SK-N-SH treated with all-trans-retinoic acid at 6 μM for 48 hours (cell line): ENCODE measurements around the gene MOCS1.

ENCODE experiments used
- SNAI2 ChIP-seq: fragments of 250-450 bp; sonication (Bioruptor Pico); IDR thresholded peaks from 2 replicates; pipeline ENCODE4 v1.5.0; 2020; ENCODE audit warnings: mild to moderate bottlenecking, moderate library complexity
- TOX ChIP-seq: fragments of 250-450 bp; sonication (Bioruptor Pico); IDR thresholded peaks from 2 replicates; pipeline ENCODE4 v1.8.0; 2021; ENCODE audit warnings: mild to moderate bottlenecking, moderate library complexity, borderline replicate concordance
- ZFP3 ChIP-seq: fragments of 250-450 bp; sonication (Bioruptor Pico); IDR thresholded peaks from 2 replicates; pipeline ENCODE4 v1.5.0; 2020; ENCODE audit warnings: mild to moderate bottlenecking, moderate library complexity
- ZFP30 ChIP-seq: fragments of 450-650 bp; formaldehyde crosslinking; IDR thresholded peaks from 2 replicates; pipeline ENCODE4 v1.5.0; 2022; ENCODE audit warnings: mild to moderate bottlenecking, moderate library complexity
- TF ChIP-seq, protein P1 (sequence below): fragments of 250-450 bp; sonication (Bioruptor Pico); IDR thresholded peaks from 2 replicates; pipeline ENCODE4 v1.8.0; 2020; ENCODE audit warnings: mild to moderate bottlenecking, moderate library complexity, borderline replicate concordance

DNA sequence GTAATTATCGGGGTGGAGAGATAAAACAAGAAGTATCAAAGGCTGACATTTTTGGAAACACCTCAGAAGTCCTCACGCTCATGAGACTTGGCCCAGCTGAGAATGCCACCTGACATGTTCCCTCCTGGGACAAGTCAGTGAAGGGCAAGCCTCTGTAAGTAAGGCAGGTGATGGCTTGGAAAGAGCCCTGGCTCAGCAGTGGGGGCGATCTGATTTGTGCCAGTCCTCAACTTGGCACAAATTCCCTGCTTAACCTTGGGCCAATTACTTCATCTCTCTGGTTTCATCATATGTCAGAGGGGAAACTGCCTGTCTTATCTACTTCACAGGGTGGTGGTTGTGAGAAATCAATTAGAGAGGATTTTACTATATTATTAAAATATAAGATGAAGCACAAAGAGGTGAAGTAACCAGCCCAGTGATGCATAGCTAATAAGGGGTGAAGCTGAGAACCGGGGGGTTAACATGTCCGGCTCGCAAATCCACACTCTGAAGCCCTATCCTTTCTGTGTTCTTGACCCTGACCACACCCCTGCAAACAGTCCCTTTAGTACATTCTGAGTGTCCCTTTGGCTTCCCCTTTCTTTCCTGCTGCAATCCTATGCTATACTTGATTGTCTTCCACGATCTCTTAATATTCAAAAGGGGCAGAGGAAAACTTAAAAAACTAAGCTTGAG, 8.8 kb upstream of the MOCS1 start:
- TF ChIP-seq ZFP3 (CRISPR knock-in tag) = no peak
- TF ChIP-seq, protein P1, sequence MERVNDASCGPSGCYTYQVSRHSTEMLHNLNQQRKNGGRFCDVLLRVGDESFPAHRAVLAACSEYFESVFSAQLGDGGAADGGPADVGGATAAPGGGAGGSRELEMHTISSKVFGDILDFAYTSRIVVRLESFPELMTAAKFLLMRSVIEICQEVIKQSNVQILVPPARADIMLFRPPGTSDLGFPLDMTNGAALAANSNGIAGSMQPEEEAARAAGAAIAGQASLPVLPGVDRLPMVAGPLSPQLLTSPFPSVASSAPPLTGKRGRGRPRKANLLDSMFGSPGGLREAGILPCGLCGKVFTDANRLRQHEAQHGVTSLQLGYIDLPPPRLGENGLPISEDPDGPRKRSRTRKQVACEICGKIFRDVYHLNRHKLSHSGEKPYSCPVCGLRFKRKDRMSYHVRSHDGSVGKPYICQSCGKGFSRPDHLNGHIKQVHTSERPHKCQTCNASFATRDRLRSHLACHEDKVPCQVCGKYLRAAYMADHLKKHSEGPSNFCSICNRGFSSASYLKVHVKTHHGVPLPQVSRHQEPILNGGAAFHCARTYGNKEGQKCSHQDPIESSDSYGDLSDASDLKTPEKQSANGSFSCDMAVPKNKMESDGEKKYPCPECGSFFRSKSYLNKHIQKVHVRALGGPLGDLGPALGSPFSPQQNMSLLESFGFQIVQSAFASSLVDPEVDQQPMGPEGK (CRISPR knock-in tag) = no peak
- no peak for TF ChIP-seq ZFP30 (CRISPR knock-in tag)
- TF ChIP-seq TOX (CRISPR knock-in tag) = no peak
- no peak for TF ChIP-seq SNAI2 (CRISPR knock-in tag)
